OCI-LY3 (cell line): ENCODE results near the gene SFRP5.

Experiments
- H2AFZ ChIP-seq: fragments of 200-600, 300-600 bp; shearing (Covaris generic); 2 replicates; pipeline ENCODE4 v1.6.0; 2014; ENCODE audit warnings: antibody characterized with exemption, low read depth, low read length
- H3K27ac ChIP-seq: fragments of 200-600, 300-600 bp; sonication (generic); 2 replicates; pipeline ENCODE4 v1.5.1; 2014; ENCODE audit warnings: mild to moderate bottlenecking, low read length, moderate library complexity, mixed read lengths
- H3K27me3 ChIP-seq: fragments of 200-600, 300-600 bp; sonication (generic); 2 replicates; pipeline ENCODE4 v1.6.1; 2014; ENCODE audit warnings: low read depth, low read length, mixed read lengths
- H3K36me3 ChIP-seq: fragments of 200-600, 300-600 bp; sonication (generic); replicated peaks from 2 replicates; pipeline ENCODE3; 2014; ENCODE audit warnings: low read depth, low read length, mixed read lengths
- H3K4me1 ChIP-seq: fragments of 300-600, 200-600 bp; sonication (generic); 2 replicates; pipeline ENCODE4 v1.6.1; 2014; ENCODE audit warnings: low read length, mixed read lengths
- H3K4me2 ChIP-seq: fragments of 200-600, 300-600 bp; sonication (generic); 2 replicates; pipeline ENCODE4 v1.6.1; 2014; ENCODE audit warnings: low read length, mixed read lengths
- H3K4me3 ChIP-seq: fragments of 300-600, 200-600 bp; sonication (generic); 2 replicates; pipeline ENCODE4 v1.5.1; 2014; ENCODE audit warnings: antibody characterized with exemption, mild to moderate bottlenecking, low read length, moderate library complexity
- H3K79me2 ChIP-seq: fragments of 300-600, 200-600 bp; shearing (Covaris generic); 2 replicates; pipeline ENCODE4 v1.6.1; 2014; ENCODE audit warnings: mild to moderate bottlenecking, low read length, mixed read lengths
- H3K9ac ChIP-seq: fragments of 300-600, 200-600 bp; shearing (Covaris generic); 2 replicates; pipeline ENCODE4 v1.6.0; 2014; ENCODE audit warnings: mild to moderate bottlenecking, low read length, moderate library complexity
- H3K9me3 ChIP-seq: fragments of 200-600, 300-600 bp; shearing (Covaris generic); 2 replicates; pipeline ENCODE4 v1.6.1; 2014; ENCODE audit warnings: low read length, mixed read lengths; ENCODE audit not compliant: insufficient read depth
- H4K20me1 ChIP-seq: fragments of 200-600, 300-600 bp; sonication (generic); 2 replicates; pipeline ENCODE4 v1.6.1; 2016; ENCODE audit warnings: low read length, mixed read lengths; ENCODE audit not compliant: insufficient read depth
- CTCF ChIP-seq: fragments of 200-600, 300-600 bp; sonication (generic); IDR thresholded peaks from 2 replicates; pipeline ENCODE4 v1.5.1; 2014; ENCODE audit warnings: antibody characterized with exemption, low read length, low read depth
- EZH2phosphoT487 ChIP-seq: fragments of 200-600 bp; shearing (Covaris generic); IDR thresholded peaks from 2 replicates; pipeline ENCODE4 v1.6.1; 2018; ENCODE audit warnings: antibody characterized with exemption, mixed run types, low read depth

The SFRP5 gene

GRCh38 chr10:97810446-97810845 is 38.6 kb upstream of the SFRP5 start:
- H3K9ac ChIP-seq: no peak overlapping the region
- no peak overlapping the region for H3K4me3 ChIP-seq
- no peaks in the 10 kb centered on the region for H3K27me3 ChIP-seq
- no peaks in the 10 kb centered on the region for H4K20me1 ChIP-seq
- H3K4me2 ChIP-seq: no peak overlapping the region
- TF ChIP-seq EZH2phosphoT487 (no peak), CTCF (no peak)
- no peaks in the 10 kb centered on the region for H3K4me1 ChIP-seq
- H3K79me2 ChIP-seq: no peaks in the 10 kb centered on the region
- H3K27ac ChIP-seq: no peak overlapping the region
- no peaks in the 10 kb centered on the region for H3K9me3 ChIP-seq
- H2AFZ ChIP-seq: no peak overlapping the region
- no peaks in the 10 kb centered on the region for H3K36me3 ChIP-seq

GRCh38 chr10:97805949-97806348 is 34.1 kb upstream of the SFRP5 start:
- TF ChIP-seq CTCF (no peak), EZH2phosphoT487 (no peak)
- Histone ChIP-seq H3K4me1 (no peaks in the 10 kb centered on the region), H3K27ac (no peak overlapping the region), H3K9me3 (no peaks in the 10 kb centered on the region), H3K9ac (no peak overlapping the region), H3K36me3 (no peaks in the 10 kb centered on the region), H4K20me1 (no peaks in the 10 kb centered on the region), H3K27me3 (no peaks in the 10 kb centered on the region), H3K79me2 (no peaks in the 10 kb centered on the region), H2AFZ (no peak overlapping the region), H3K4me2 (no peak overlapping the region), H3K4me3 (no peak overlapping the region)

- H3K27me3 ChIP-seq: no peaks in the 10 kb centered on the region
- TF ChIP-seq CTCF (no peak), EZH2phosphoT487 (no peak)
- H3K4me1 ChIP-seq: no peaks in the 10 kb centered on the region
- H3K9me3 ChIP-seq: no peaks in the 10 kb centered on the region
- H3K4me2 ChIP-seq: no peak overlapping the region
- no peak overlapping the region for H3K27ac ChIP-seq
- H3K4me3 ChIP-seq: no peak overlapping the region
- no peaks in the 10 kb centered on the region for H3K36me3 ChIP-seq
- H3K9ac ChIP-seq: no peak overlapping the region
- H4K20me1 ChIP-seq: no peaks in the 10 kb centered on the region
- H2AFZ ChIP-seq: no peak overlapping the region
- no peaks in the 10 kb centered on the region for H3K79me2 ChIP-seq
These were observed 33.5 kb upstream of the SFRP5 start for GRCh38 chr10:97805096-97805884.

GRCh38 chr10:97801422-97801821 is 29.6 kb upstream of the SFRP5 start:
- TF ChIP-seq EZH2phosphoT487 (no peak), CTCF (no peak)
- H2AFZ ChIP-seq: no peak overlapping the region
- H3K9me3 ChIP-seq: no peaks in the 10 kb centered on the region
- no peak overlapping the region for H3K27ac ChIP-seq
- H3K79me2 ChIP-seq: no peaks in the 10 kb centered on the region
- no peak overlapping the region for H3K4me3 ChIP-seq
- no peaks in the 10 kb centered on the region for H3K4me1 ChIP-seq
- H3K4me2 ChIP-seq: no peak overlapping the region
- H4K20me1 ChIP-seq: no peaks in the 10 kb centered on the region
- no peak overlapping the region for H3K9ac ChIP-seq
- H3K27me3 ChIP-seq: peaks cover 10% of the 10 kb centered on the region; the same call in 1 of the 2 replicates
- H3K36me3 ChIP-seq: no peaks in the 10 kb centered on the region
